Measurements from ENCODE around the gene SLC6A3.

Gene SLC6A3

DNA sequence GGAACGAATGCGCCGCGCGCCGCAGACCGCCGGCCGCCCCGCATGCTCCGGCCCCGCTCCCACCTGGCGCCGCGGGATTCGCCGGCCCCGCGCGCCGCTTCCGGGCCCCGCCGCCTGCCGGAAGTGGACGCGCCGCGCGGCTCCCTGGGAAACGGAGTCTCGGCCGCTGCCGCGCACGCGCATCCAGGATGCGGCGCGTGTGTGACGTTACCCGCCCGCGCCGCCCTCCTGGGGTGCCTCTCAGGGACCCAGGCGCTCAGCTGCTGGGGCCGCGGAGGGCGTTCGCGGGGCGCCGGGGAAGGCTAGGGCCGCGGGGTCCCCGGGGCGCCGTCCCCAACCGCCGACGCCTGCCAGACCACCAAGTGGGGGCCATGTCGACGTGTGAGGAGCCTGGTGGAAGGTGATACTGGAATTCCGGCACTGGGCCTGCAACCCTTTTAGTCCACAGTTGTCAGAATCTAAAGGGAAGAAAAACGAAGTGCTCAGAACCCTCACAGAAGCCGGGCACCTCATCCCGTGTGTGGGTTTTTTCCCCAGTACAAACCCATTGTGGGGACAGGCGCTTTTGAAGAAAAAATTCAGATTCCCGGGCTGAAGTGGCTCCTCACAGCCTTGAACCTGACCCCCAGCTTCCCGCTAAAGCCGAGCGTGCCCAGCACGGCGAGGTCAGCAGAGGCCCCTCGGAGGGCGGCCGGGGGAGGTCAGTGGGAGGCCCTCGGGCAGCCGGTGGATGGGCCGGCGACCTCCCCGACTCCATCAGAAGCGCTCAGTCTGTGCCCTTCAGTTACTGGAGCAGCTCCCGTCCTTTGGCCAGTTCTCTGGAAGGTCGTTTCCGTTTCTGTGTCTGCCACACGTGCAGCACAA, 100.0 kb downstream of the SLC6A3 start, which contains the start of gene CLPTM1L:
Gene CLPTM1L, minus strand, starts transcription at position 125 of the 864 bp plus-strand sequence. CDS start 258 bp downstream, outside the sequence.
- DNase-seq = peak; percentile 88

DNA sequence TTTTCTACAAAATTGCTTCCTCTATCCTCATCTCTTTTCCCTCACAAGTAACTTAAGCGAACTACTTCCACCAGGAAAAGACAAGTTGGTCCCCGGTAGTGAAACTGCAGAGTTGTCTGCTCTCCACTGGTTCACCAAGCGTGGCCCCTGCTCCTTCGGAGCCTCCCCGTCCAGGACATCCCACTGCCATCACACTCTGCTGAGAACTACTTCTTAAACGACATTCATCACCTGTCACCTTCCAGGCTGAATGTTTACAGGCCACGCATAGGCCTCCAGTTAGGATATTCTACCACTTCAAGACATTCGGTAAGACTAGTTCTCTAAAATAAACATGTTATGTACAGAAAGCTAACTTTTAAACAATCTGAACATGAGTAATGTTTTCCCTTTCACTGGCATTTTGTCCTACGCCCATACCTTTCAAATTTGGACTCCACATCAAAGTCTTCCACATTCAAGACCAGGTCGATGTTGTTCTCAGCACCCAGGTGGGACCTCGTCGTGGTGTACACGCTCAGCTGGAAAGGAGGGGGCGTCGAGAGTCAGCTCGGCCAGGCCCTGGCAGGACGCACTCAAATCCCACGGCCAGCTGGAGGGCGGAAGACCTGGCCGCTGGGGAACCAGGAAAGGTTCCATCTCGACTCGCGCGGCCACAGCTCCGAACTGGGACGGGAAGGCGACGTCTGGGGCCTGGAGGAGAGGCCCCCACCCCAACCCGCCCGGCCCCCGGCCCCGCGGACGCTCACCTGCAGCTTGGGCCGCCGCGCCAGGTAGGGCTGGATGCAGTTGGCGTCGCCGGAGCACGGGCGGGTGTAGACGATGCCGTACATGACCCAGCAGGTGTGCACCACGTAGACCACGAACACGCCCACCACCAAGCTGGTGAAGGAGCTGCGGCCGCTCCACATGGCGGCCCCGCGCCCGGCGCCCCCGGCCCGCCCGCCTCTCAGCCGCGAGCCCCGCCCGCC, 101.0 kb downstream of the SLC6A3 start:
- peak; percentile 17 for DNase-seq

DNA sequence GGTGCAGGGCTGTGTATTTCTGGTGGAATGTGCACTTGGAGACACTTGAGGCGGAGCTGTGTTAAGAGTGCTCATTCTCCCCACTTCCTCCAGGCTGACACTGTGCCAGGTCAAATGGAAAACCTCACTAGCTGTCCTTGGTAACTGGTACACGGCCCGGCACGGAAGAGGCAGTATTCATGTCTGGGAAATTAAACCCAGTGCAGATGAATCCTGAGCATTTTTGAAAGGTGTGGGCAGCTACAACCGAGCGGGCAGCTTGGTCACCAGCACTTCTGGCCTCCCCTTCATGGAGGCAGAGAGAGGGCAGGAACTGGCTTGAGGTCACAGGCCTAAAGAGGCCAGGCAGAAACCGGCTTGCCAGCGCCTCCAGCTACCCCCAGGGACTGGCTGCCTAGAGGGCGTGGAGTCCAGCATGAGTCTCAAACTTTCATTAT, 101.9 kb downstream of the SLC6A3 start:
- no peak for DNase-seq

Data from inflammatory macrophage treated with lipopolysaccharide for 4 hours (primary cell).